ENCODE results near the gene PLK5.

The PLK5 gene

GRCh38 chr19:1560286-1560882, 36.5 kb downstream of the PLK5 start:
- no peak for DNase-seq

GRCh38 chr19:1561236-1561842, 37.5 kb downstream of the PLK5 start:
- DNase-seq, result no peak

GRCh38 chr19:1563251-1563650, 39.4 kb downstream of the PLK5 start:
- no peak for DNase-seq

GRCh38 chr19:1566392-1567115, 42.7 kb downstream of the PLK5 start:
- DNase-seq, result no peak

- no peak for DNase-seq
Observed at GRCh38 chr19:1567116-1567847, 43.4 kb downstream of the PLK5 start.

- DNase-seq, result no peak
Observed at GRCh38 chr19:1567848-1568227, 44.0 kb downstream of the PLK5 start.

- DNase-seq, result no peak
Observed at GRCh38 chr19:1568320-1569019, 44.6 kb downstream of the PLK5 start, which contains the start of gene MEX3D. MEX3D (minus strand) TSS chr19:1568325; CDS start chr19:1568058, 267 bp downstream.

GRCh38 chr19:1569997-1570396, 46.1 kb downstream of the PLK5 start:
- DNase-seq, result no peak

- no peak for DNase-seq
Observed at GRCh38 chr19:1570836-1571235, 47.0 kb downstream of the PLK5 start.

- DNase-seq, result no peak
Observed at GRCh38 chr19:1571358-1571757, 47.5 kb downstream of the PLK5 start.

GRCh38 chr19:1572795-1573194, 48.9 kb downstream of the PLK5 start:
- DNase-seq, result no peak

- DNase-seq, result no peak
Observed at GRCh38 chr19:1574354-1575136, 50.7 kb downstream of the PLK5 start.

GRCh38 chr19:1575323-1576241, 51.7 kb downstream of the PLK5 start:
- no peak for DNase-seq

- DNase-seq, result no peak
Observed at GRCh38 chr19:1576242-1577089, 52.6 kb downstream of the PLK5 start.

GRCh38 chr19:1577090-1577928, 53.4 kb downstream of the PLK5 start:
- DNase-seq, result no peak

GRCh38 chr19:1577929-1578618, 54.2 kb downstream of the PLK5 start:
- DNase-seq, result no peak

GRCh38 chr19:1579222-1579621, 55.3 kb downstream of the PLK5 start:
- no peak for DNase-seq

GRCh38 chr19:1580382-1580781, 56.5 kb downstream of the PLK5 start:
- DNase-seq, result no peak
